Osteocyte (in vitro differentiated cells): ENCODE measurements around the gene ZBTB33. TPM values are rescaled to one million over a fixed set of nuclear protein-coding genes. Genes with fewer than 3 reads are reported as not detected.

Source experiments
- DNase-seq: peaks from one replicate; pipeline ENCODE4 v3.0.0; 2021; ENCODE audit warnings: mixed read lengths; ENCODE audit not compliant: unreplicated experiment; ENCODE audit errors: extremely low spot score
- H3K27ac Mint-ChIP-seq: one replicate; pipeline ENCODE4 v1.8.0; 2021; ENCODE audit warnings: mild to moderate bottlenecking, mixed read lengths; ENCODE audit not compliant: unreplicated experiment
- H3K27me3 Mint-ChIP-seq: one replicate; pipeline ENCODE4 v1.8.0; 2021; ENCODE audit warnings: mixed read lengths; ENCODE audit not compliant: unreplicated experiment
- H3K36me3 Mint-ChIP-seq: one replicate; pipeline ENCODE4 v1.8.0; 2021; ENCODE audit warnings: mixed read lengths; ENCODE audit not compliant: unreplicated experiment
- H3K4me1 Mint-ChIP-seq: one replicate; pipeline ENCODE4 v1.8.0; 2021; ENCODE audit warnings: mixed read lengths; ENCODE audit not compliant: unreplicated experiment
- H3K4me3 Mint-ChIP-seq: one replicate; pipeline ENCODE4 v1.8.0; 2021; ENCODE audit warnings: mild to moderate bottlenecking, moderate library complexity, mixed read lengths; ENCODE audit not compliant: unreplicated experiment
- H3K9me3 Mint-ChIP-seq: one replicate; pipeline ENCODE4 v1.8.0; 2021; ENCODE audit warnings: mixed read lengths; ENCODE audit not compliant: unreplicated experiment
- total RNA-seq: library from RNA; stranded (reverse); gene quantifications from 2 replicates; pipeline ENCODE4 v1.2.1, GENCODE V29; 2021
- TF ChIP-seq, protein P1 (sequence below): fragments of 200-600 bp; sonication (generic); IDR thresholded peaks from 2 replicates; pipeline ENCODE4 v1.5.0; 2021; ENCODE audit warnings: antibody characterized with exemption, mild to moderate bottlenecking, moderate library complexity

The ZBTB33 gene
- total RNA-seq, 1 donor from 2014 or later: 14.3 TPM

DNA sequence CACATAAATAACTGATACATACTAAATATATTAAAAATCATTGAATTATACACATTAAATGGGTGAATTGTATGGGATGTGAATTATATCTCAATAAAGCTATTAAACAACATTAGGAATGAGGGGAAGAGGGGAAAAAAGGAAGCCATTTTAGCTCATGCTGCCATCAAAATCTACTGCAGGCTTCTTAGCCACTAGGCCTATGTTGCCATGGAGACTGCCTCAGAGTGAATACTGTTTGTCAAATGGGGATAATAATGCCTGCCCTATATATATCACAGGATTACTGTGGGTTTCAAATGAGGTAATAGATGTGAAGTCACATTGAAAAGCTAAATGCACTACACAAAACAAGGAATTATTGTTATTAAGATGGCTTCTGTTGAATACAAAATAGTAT is 39.5 kb downstream of the ZBTB33 start:
- H3K36me3 Mint-ChIP-seq: no peaks in the 10 kb centered on the region
- peaks cover 5% of the 10 kb centered on the region for H3K9me3 Mint-ChIP-seq
- no peaks in the 10 kb centered on the region for H3K27me3 Mint-ChIP-seq
- no peak overlapping the region for H3K4me3 Mint-ChIP-seq
- H3K27ac Mint-ChIP-seq: no peak overlapping the region
- no peak for DNase-seq
- TF ChIP-seq, protein P1, sequence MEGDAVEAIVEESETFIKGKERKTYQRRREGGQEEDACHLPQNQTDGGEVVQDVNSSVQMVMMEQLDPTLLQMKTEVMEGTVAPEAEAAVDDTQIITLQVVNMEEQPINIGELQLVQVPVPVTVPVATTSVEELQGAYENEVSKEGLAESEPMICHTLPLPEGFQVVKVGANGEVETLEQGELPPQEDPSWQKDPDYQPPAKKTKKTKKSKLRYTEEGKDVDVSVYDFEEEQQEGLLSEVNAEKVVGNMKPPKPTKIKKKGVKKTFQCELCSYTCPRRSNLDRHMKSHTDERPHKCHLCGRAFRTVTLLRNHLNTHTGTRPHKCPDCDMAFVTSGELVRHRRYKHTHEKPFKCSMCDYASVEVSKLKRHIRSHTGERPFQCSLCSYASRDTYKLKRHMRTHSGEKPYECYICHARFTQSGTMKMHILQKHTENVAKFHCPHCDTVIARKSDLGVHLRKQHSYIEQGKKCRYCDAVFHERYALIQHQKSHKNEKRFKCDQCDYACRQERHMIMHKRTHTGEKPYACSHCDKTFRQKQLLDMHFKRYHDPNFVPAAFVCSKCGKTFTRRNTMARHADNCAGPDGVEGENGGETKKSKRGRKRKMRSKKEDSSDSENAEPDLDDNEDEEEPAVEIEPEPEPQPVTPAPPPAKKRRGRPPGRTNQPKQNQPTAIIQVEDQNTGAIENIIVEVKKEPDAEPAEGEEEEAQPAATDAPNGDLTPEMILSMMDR: no peak
- no peaks in the 10 kb centered on the region for H3K4me1 Mint-ChIP-seq

DNA sequence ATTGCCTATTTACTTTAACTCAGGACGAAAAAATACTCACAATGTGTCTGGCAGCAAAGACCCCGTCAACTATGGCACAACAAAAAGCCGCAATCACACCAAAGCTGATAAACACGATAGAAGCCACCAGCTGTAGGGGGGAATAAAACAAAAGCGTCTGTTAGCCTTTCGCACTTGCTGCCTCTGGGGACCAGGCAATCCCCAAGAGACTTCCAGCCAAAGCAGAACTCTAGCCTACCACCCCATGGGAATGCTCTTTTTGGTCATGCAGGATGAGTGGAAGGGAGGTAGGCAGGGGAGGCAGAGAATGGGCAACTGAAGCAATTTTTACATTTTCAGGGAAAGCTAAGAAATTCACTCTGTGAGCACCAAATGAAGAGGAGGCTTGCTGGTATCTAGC is 40.6 kb downstream of the ZBTB33 start:
- TF ChIP-seq, protein P1: no peak
- Mint-ChIP-seq H3K27me3 (no peaks in the 10 kb centered on the region), H3K36me3 (no peaks in the 10 kb centered on the region), H3K9me3 (peaks cover 5% of the 10 kb centered on the region), H3K4me3 (no peak overlapping the region), H3K27ac (no peak overlapping the region), H3K4me1 (no peaks in the 10 kb centered on the region)
- no peak for DNase-seq

DNA sequence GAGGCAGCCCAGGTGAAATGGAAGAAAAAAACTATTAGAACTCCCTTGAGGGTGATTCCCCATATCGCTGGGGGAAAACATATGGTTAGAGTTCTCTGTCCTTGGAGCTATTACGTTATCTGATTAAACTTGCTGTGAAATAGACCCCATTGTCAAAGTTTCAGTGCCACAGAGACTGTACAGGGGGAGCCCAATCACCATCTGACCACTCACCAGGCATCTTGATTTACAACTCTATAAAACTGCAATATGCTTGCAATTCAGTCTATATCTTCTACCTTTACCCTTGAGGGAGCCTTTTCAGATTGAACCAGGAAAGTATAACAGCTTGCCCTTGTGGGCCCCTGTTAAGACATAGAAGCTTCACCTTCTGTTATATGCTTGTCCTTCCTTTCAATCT is 42.4 kb downstream of the ZBTB33 start:
- Mint-ChIP-seq H3K27me3 (no peaks in the 10 kb centered on the region), H3K9me3 (peaks cover 11% of the 10 kb centered on the region), H3K27ac (no peak overlapping the region), H3K4me1 (no peaks in the 10 kb centered on the region), H3K4me3 (no peak overlapping the region), H3K36me3 (no peaks in the 10 kb centered on the region)
- TF ChIP-seq, protein P1: no peak
- DNase-seq: no peak

DNA sequence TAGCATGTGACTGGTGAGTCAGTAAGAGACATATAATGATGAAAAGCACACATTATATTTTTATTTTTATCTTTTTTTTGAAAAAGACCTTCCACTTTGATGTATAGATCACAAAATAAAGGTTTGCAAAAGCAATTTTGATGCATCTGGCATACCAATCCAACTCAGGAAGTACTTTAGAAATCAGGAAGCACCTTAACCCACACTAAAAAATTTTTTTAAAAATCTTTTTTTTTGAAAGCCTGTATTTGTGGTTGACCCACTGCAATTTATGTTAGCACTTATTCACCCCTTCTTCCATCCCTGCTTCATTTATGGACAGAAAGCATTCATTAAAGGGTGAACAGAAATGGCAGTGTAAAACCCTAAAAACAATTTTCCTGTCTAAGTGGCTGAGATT is 44.0 kb downstream of the ZBTB33 start:
- Mint-ChIP-seq H3K27me3 (no peaks in the 10 kb centered on the region), H3K4me3 (no peak overlapping the region), H3K27ac (no peak overlapping the region)

DNA sequence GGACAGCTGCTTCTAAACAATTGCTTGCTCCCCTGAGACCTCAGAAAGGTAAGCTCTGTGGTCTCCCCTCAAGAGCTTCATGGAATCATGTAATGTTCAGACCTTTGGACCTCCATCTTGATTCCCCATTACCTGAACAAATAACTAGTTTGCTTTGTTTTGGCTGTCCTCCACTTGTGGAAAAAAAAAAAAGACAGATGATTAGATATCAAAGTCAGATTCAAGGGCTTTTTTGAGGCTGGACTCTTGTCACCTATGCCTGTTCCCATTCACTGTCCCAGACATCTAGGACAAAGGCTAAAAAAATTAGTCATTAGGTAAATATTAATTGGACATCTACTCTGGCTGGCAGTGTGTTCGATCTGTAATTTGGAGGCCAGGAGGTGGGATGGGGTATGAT is 47.3 kb downstream of the ZBTB33 start:
- H3K36me3 Mint-ChIP-seq: no peaks in the 10 kb centered on the region
- no peak for DNase-seq
- TF ChIP-seq, protein P1: no peak
- H3K4me1 Mint-ChIP-seq: peaks cover 12% of the 10 kb centered on the region
- peaks cover 6% of the 10 kb centered on the region for H3K9me3 Mint-ChIP-seq
- no peaks in the 10 kb centered on the region for H3K27me3 Mint-ChIP-seq
- no peak overlapping the region for H3K27ac Mint-ChIP-seq
- no peak overlapping the region for H3K4me3 Mint-ChIP-seq

More for the DNA sequence above, 44.0 kb downstream of the ZBTB33 start:
- Mint-ChIP-seq H3K4me1 (no peaks in the 10 kb centered on the region), H3K36me3 (no peaks in the 10 kb centered on the region), H3K9me3 (peaks cover 11% of the 10 kb centered on the region)
- no peak for DNase-seq
- TF ChIP-seq, protein P1: no peak
